ENCODE measurements around the gene CRADD. TPM values are rescaled to one million over a fixed set of nuclear protein-coding genes. Genes with fewer than 3 reads are reported as not detected.
A peak's percentile ranks its signal among the peaks of the same experiment; 100 is the strongest.

The CRADD gene
- total RNA-seq, 2 experiments from 2014 or later, result 5.8 to 9.2 TPM

GRCh38 chr12:93674386-93674785, 2.8 kb upstream of the CRADD start:
- no peak for TF ChIP-seq CTCF (IDR thresholded peaks at IDR 0.05)
- Mint-ChIP-seq H3K9me3 (peaks cover 4% of the 10 kb centered on the region), H3K4me3 (no peak overlapping the region), H3K27me3 (peaks cover 23% of the 10 kb centered on the region), H3K4me1 (ENCODE audit: low read depth) (peaks cover 31% of the 10 kb centered on the region), H3K36me3 (ENCODE audit: low read depth) (peaks cover 22% of the 10 kb centered on the region), H3K27ac (no peak overlapping the region)
- ChIA-PET CTCF (no interaction called here), POLR2A (no interaction called here)
- Histone ChIP-seq H3K9me3 (ENCODE audit: control insufficient read depth in 1 of 2, insufficient read depth in 1 of 2, low read length in 2 of 2) (no peaks in the 10 kb centered on the region), H3K27ac (ENCODE audit: low read depth in 1 of 2, low read length in 2 of 2) (no peak overlapping the region), H3K4me1 (ENCODE audit: insufficient read depth, low read length) (peaks cover 24% of the 10 kb centered on the region), H3K36me3 (ENCODE audit: insufficient read depth, low read length) (no peaks in the 10 kb centered on the region), H3K27me3 (ENCODE audit: control insufficient read depth in 1 of 2, insufficient read depth in 2 of 2, low read length in 2 of 2) (peaks cover 7 to 9% of the 10 kb centered on the region in 2 experiments), H3K4me3 (ENCODE audit: low read length) (no peak overlapping the region)
- no peak for ATAC-seq (ENCODE audit: poor library complexity)
- no peak for DNase-seq
- intact Hi-C loops (cut with DNase I, micrococcal nuclease), result loop anchor here (5.0 to 10.0 kb wide), 3 partner anchors 110 to 1398 kb away; partner anchors contain the start of gene NR2C1 (in 1 of the 2)

- POLR2A ChIA-PET, result interaction anchor here (0.6 to 1.4 kb wide), 14 partner anchors 9 to 1797 kb away, joined by 3 to 14 read pairs (median 6); partner anchors contain the start of genes NR2C1, SOCS2 and UBE2N
- H3K4me3 Mint-ChIP-seq, result peak overlapping the region; percentile 97
Measured at GRCh38 chr12:93676408-93677194, 574 bp upstream of the CRADD start.

More at GRCh38 chr12:93676408-93677194, 574 bp upstream of the CRADD start:
- H3K27me3 Mint-ChIP-seq, result peaks cover 15% of the 10 kb centered on the region
- DNase-seq (peak in 1 of 14 experiments; percentile 23), ATAC-seq (ENCODE audit: poor library complexity) (no peak)
- H3K9me3 Mint-ChIP-seq, result peaks cover 4% of the 10 kb centered on the region
- intact Hi-C loops (cut with DNase I, micrococcal nuclease), result loop anchor here (1.0 to 10.0 kb wide), 16 partner anchors 66 to 1796 kb away; partner anchors contain the start of genes NUDT4 (in 2 of the 2), CEP83 (in 1 of the 2), FGD6 (in 1 of the 2) and METAP2 (in 1 of the 2)
- Histone ChIP-seq H3K4me1 (ENCODE audit: insufficient read depth, low read length) (peaks cover 24% of the 10 kb centered on the region), H3K36me3 (ENCODE audit: insufficient read depth, low read length) (peaks cover 2% of the 10 kb centered on the region), H3K4me3 (ENCODE audit: low read length) (peak overlapping the region; percentile 71), H3K27ac (ENCODE audit: low read depth in 1 of 2, low read length in 2 of 2) (peak overlapping the region in 1 of 2 donors; percentile 98), H3K27me3 (ENCODE audit: control insufficient read depth in 1 of 2, insufficient read depth in 2 of 2, low read length in 2 of 2) (peaks cover 7 to 9% of the 10 kb centered on the region in 2 experiments), H3K9me3 (ENCODE audit: control insufficient read depth in 1 of 2, insufficient read depth in 1 of 2, low read length in 2 of 2) (no peaks in the 10 kb centered on the region)
- H3K4me1 Mint-ChIP-seq (ENCODE audit: low read depth), result peaks cover 38% of the 10 kb centered on the region
- TF ChIP-seq CTCF (IDR thresholded peaks at IDR 0.05), result no peak
- peaks cover 28% of the 10 kb centered on the region for H3K36me3 Mint-ChIP-seq (ENCODE audit: low read depth)
- H3K27ac Mint-ChIP-seq, result peak overlapping the region; percentile 100
- CTCF ChIA-PET, result interaction anchor here (1.2 to 1.5 kb wide), 3 partner anchors 209 to 1397 kb away, joined by 3 to 14 read pairs (median 5); partner anchors contain the start of genes MRPL42 and NR2C1

Data from CD4-positive, alpha-beta T cell (primary cell).